ENCODE data around the gene SLC6A12. TPM values are rescaled to one million over a fixed set of nuclear protein-coding genes. Genes with fewer than 3 reads are reported as not detected.

Gene SLC6A12
- total RNA-seq, 1 donor = not detected

GRCh38 chr12:148676-149416, 65.1 kb downstream of the SLC6A12 start:
- DNase-seq (ENCODE audit: low read depth) = no peak
- no peak overlapping the region for H3K4me3 ChIP-seq (ENCODE audit: low read depth, low read length)
- TF ChIP-seq CTCF (IDR thresholded peaks at IDR 0.05; ENCODE audit: insufficient read depth, low read depth, low read length) = no peak

- TF ChIP-seq CTCF (IDR thresholded peaks at IDR 0.05; ENCODE audit: insufficient read depth, low read depth, low read length) = no peak
- no peak overlapping the region for H3K4me3 ChIP-seq (ENCODE audit: low read depth, low read length)
- no peak for DNase-seq (ENCODE audit: low read depth)
These were observed 66.7 kb downstream of the SLC6A12 start for GRCh38 chr12:147242-147641.

GRCh38 chr12:145369-145960, 68.5 kb downstream of the SLC6A12 start:
- no peak for DNase-seq (ENCODE audit: low read depth)
- TF ChIP-seq CTCF (IDR thresholded peaks at IDR 0.05; ENCODE audit: insufficient read depth, low read depth, low read length) = no peak
- H3K4me3 ChIP-seq (ENCODE audit: low read depth, low read length) = no peak overlapping the region

GRCh38 chr12:144650-145284, 69.2 kb downstream of the SLC6A12 start:
- no peak for DNase-seq (ENCODE audit: low read depth)
- TF ChIP-seq CTCF (IDR thresholded peaks at IDR 0.05; ENCODE audit: insufficient read depth, low read depth, low read length) = no peak
- H3K4me3 ChIP-seq (ENCODE audit: low read depth, low read length) = no peak overlapping the region

- peak; percentile 37 for DNase-seq (ENCODE audit: low read depth)
These were observed 69.8 kb downstream of the SLC6A12 start for GRCh38 chr12:143964-144649.

More at GRCh38 chr12:143964-144649, 69.8 kb downstream of the SLC6A12 start:
- H3K4me3 ChIP-seq (ENCODE audit: low read depth, low read length) = no peak overlapping the region
- TF ChIP-seq CTCF (IDR thresholded peaks at IDR 0.05; ENCODE audit: insufficient read depth, low read depth, low read length) = no peak

Data from fibroblast of villous mesenchyme (primary cell).